HG03439 (cell line): ENCODE data around the gene ADAMTS16.

Experiments
- ATAC-seq: cut with Tn5 transposase; IDR thresholded peaks from one replicate; pipeline ENCODE4 v1.9.1; 2021; ENCODE audit warnings: mild to moderate bottlenecking, moderate library complexity; ENCODE audit not compliant: unreplicated experiment

ADAMTS16 gene

DNA sequence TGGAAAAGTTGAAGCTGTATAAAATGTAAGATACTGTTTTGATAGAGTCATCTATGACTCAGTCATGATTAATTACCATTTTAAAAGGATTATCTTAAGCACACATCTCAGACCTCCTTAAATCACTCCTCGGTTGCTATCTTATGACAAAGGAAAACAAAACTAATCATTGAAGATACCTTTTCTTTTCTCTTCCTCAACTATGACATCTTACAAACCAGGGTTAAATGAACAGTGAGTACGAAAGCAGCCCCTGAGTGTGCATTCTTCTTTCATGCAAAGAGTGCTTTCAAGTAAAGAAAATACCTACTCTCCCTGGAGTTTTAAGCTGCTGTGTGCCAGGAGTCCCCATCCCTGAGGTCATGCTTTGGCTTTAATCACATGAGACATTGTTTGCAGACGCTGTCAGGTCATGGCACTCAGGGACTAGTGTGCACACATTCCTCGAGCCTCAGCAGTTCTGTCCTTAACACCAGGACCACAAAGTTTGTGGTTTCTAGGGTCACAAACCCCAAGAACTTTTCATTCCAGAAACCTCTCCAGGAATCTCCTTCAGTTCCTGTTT lies 195.7 kb downstream of the ADAMTS16 start:
- no peak for ATAC-seq

GRCh38 chr5:5339257-5339656 lies 199.1 kb downstream of the ADAMTS16 start:
- ATAC-seq = no peak

GRCh38 chr5:5340206-5340729 lies 200.1 kb downstream of the ADAMTS16 start:
- ATAC-seq = no peak

DNA sequence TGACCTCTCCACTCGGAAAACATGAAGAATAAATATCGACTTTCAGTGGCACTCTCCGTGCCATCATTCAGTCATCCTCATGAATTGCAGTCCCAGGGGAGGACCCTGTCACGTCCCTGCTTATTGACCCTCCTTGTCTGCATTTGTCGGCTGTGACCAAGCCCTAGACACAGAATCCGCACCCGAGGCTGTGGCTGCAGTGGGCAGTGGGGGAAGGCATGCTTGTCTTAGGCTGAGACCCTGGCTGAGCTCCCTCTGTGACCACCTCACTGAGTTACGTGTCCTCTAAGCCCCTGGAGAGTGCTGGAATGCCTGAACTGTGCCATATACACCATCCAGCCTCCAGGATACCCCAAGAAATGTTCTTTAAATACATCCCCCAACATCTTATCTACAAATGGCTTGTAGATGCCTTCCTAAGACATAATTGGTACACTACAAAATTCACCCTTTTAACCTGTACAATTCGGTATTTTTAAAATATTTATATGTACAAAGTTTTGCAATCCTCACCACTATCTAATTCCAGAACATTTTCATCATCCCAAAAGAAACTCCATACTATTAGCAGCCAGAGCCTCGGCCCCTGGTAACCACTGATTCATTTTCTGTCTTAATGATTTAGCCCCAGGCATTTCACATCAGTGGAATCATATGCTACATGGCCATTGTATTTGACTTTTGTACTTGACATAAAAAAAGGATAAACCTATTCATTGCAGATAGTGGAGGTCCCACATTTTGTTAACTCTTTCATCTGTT lies 201.6 kb downstream of the ADAMTS16 start:
- no peak for ATAC-seq

DNA sequence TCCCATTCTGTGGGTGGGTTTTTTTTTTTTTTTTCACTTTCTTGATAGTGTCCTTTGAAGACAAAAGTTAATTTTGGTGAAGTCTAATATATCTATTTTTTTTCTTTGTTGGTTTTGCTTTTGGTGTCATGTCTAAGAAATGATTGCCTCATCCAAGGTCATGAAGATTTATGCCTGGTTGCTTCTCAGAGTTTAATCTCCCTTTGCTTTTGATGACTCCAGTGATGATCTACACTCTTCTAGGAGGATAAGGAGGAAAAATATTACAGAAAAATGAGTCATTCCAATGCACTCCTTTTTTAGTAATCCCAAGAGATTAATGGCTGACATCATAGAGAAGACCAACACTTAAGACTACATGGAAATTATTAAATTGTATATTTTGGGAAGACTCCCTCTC lies 202.7 kb downstream of the ADAMTS16 start:
- ATAC-seq = no peak

GRCh38 chr5:5343568-5343967 lies 203.4 kb downstream of the ADAMTS16 start:
- ATAC-seq = no peak

GRCh38 chr5:5344051-5344571 lies 204.0 kb downstream of the ADAMTS16 start:
- ATAC-seq = no peak

GRCh38 chr5:5344606-5345005 lies 204.5 kb downstream of the ADAMTS16 start:
- no peak for ATAC-seq

DNA sequence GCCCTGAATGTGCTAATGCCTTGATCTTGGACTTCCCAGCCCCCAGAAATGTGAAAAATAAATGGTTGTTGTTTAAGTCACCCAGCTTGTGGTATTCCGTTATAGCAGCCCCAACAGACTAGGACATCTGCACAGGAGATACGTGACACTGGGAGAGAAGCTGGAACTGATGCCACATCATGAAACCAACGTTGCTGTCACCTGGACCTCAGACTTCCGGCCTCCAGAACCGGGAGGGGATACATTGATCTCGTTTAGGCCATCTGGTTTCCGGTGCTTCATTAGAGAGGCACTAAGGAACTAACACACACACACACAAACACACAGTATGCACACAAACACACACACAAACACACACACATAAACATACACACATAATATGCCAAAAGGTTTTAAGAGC lies 207.3 kb downstream of the ADAMTS16 start:
- ATAC-seq = no peak

- ATAC-seq = no peak
Observed at GRCh38 chr5:5348135-5348534, 208.0 kb downstream of the ADAMTS16 start.

GRCh38 chr5:5348576-5348975 lies 208.4 kb downstream of the ADAMTS16 start:
- no peak for ATAC-seq

DNA sequence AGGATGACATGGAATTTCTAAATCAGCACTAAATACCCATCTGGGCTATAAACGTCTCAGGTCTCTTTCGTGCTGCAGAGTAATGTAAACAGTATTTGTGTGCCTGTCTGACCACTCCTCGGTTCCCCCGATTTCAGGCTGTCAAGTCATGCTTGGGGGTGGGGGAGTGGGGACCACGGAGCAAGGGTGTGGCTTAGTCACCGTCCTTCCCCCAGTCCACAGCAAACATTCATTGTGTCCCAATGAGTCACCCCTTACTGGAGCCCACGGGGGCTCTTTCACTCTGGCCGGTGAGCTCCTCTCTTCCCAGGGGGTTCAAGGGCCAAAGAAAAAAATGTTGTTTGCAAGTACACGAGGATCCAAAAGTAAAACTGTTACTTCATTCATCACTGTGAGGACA lies 210.0 kb downstream of the ADAMTS16 start:
- ATAC-seq = no peak

- ATAC-seq = no peak
Observed at GRCh38 chr5:5351288-5351979, 211.3 kb downstream of the ADAMTS16 start.

GRCh38 chr5:5352675-5353074 lies 212.5 kb downstream of the ADAMTS16 start:
- no peak for ATAC-seq

- ATAC-seq = no peak
Observed at GRCh38 chr5:5353681-5354080, 213.6 kb downstream of the ADAMTS16 start.

DNA sequence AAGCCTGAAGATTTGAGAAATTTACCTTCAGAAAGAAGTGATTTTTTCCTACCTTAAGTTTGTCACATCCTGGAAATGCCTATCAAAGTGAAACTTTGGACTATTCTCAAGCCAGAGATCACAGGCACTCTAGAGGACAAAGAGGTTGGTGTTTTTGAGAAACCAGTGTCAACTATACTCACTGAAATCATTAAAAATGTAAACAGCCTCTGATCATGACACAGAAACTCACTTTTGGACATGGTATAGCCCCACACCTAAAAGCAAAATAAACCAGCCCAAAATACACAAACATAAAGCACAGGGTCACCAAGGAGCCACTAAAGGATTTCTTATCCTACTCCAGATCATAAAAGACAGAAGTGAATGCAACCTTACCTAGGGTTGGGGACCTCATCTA lies 216.6 kb downstream of the ADAMTS16 start:
- ATAC-seq = no peak

- ATAC-seq = no peak
Observed at GRCh38 chr5:5359618-5360017, 219.5 kb downstream of the ADAMTS16 start.

DNA sequence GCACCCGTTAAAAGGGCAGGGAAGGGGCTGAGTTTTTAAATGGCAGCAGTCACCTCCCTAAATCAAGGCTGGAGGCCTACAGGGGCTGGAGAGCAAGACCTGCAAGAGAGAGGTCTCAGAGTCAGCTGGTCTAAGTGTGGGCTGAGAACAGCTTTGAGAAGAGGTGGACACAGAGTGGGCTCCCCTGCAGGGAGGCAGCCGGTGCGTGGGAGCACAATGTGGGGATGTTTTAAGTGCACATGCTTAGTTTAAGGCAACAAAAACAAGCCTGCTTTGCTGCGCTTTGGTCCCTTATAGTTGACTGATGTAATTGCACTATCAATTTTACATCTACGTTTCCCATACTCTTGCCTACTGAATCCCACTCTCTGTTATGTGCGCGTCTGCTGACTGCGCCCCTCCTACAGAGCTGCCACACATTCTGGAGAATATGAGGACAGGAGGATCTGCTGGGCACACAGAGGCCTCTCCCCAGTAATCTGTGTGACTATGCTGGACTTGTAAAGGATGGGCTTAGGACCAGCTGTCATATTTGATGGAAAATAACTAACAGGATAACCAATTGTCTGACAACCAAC lies 220.3 kb downstream of the ADAMTS16 start:
- no peak for ATAC-seq

DNA sequence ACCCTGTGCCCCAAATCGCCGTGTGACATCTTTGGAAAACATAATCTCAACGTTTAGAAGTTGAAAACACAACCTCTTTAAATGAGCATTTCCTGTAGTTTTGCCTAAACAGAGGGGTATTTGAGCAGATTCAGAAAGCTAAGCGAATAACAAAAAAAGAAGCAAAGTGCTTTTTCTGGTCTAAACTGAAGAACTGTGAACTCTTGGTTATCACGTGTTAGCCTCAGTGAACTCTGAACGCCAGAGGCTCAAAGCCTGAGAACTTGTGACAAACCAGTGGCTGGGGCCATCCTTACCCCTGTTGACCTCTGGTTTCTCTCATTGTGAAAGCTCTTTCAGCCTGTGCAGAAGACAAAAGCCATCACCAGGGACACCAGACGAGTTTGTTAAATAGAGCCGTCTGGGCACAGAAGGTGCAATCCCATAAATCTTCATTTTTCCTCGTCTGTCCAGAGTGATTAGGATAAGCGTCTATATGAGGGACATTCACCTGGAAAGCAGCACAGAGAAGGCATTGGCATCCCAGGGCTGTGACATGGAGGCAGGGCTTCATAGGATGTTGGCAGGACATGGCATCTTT lies 220.9 kb downstream of the ADAMTS16 start:
- ATAC-seq = no peak

- no peak for ATAC-seq
Observed at GRCh38 chr5:5363045-5363444, 222.9 kb downstream of the ADAMTS16 start.

DNA sequence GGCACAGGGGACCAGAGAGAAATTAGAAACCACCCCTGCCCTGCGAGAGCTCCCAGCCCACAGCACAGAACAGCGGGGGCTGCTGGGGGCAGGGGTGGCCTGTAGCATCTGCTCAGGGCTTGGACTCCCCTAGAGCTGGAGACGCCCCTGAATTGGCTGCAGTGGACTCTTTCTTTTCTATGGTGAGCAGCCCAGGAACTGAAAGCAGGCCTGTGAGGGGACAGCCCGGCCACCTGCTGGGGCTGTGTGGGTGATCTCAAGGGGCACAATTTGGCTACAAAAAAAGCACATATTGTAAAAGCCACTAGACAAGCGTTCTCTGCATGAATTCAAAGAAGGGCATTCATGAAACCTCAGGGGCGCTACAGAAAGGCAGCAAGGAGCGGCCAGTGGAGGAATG lies 224.8 kb downstream of the ADAMTS16 start:
- ATAC-seq = peak; percentile 80
